Measurements from ENCODE around the gene ELF1.
A peak's percentile ranks its signal among the peaks of the same experiment; 100 is the strongest.

ELF1 gene

GRCh38 chr13:41017159-41017558 is 2.0 kb downstream of the ELF1 start:
- H3K9me2 ChIP-seq (ENCODE audit: low read depth, low read length): no peaks in the 10 kb centered on the region
- H3K27ac ChIP-seq (ENCODE audit: low read depth, low read length, poor library complexity, severe bottlenecking): peak overlapping the region; percentile 95
- H3K4me1 ChIP-seq (ENCODE audit: insufficient read depth, low read length, severe bottlenecking): peaks cover 57% of the 10 kb centered on the region
- peak overlapping the region; percentile 57 for H3K4me2 ChIP-seq (ENCODE audit: low read length)
- H3K27me3 ChIP-seq (ENCODE audit: insufficient read depth, low read length): no peaks in the 10 kb centered on the region
- H4K20me1 ChIP-seq (ENCODE audit: insufficient read depth, low read length): no peaks in the 10 kb centered on the region
- H3K4me3 ChIP-seq (ENCODE audit: low read depth, low read length, poor library complexity, severe bottlenecking): peak overlapping the region; percentile 75
- H3K79me2 ChIP-seq (ENCODE audit: insufficient read depth, low read length): peaks cover 98% of the 10 kb centered on the region
- peak overlapping the region; percentile 83 for H3K9ac ChIP-seq (ENCODE audit: low read length)
- H3F3A ChIP-seq (ENCODE audit: insufficient read depth, low read length): no peaks in the 10 kb centered on the region
- peaks cover 42% of the 10 kb centered on the region for H3K36me3 ChIP-seq (ENCODE audit: insufficient read depth, low read length)
- no peaks in the 10 kb centered on the region for H3K9me3 ChIP-seq (ENCODE audit: low read length)
- no peak overlapping the region for H2AFZ ChIP-seq (ENCODE audit: low read length)
- TF ChIP-seq EZH2 (IDR thresholded peaks at IDR 0.05; ENCODE audit: borderline replicate concordance, low read length) (no peak), CTCF (IDR thresholded peaks at IDR 0.05; ENCODE audit: low read length) (no peak)

GRCh38 chr13:41015920-41016319 is 3.2 kb downstream of the ELF1 start:
- no peaks in the 10 kb centered on the region for H3K9me2 ChIP-seq (ENCODE audit: low read depth, low read length)
- peaks cover 63% of the 10 kb centered on the region for H3K4me1 ChIP-seq (ENCODE audit: insufficient read depth, low read length, severe bottlenecking)
- H4K20me1 ChIP-seq (ENCODE audit: insufficient read depth, low read length): no peaks in the 10 kb centered on the region
- peak overlapping the region; percentile 59 for H3K9ac ChIP-seq (ENCODE audit: low read length)
- H3K79me2 ChIP-seq (ENCODE audit: insufficient read depth, low read length): peaks cover 99% of the 10 kb centered on the region
- no peaks in the 10 kb centered on the region for H3K9me3 ChIP-seq (ENCODE audit: low read length)
- H2AFZ ChIP-seq (ENCODE audit: low read length): no peak overlapping the region
- peak overlapping the region; percentile 78 for H3K27ac ChIP-seq (ENCODE audit: low read depth, low read length, poor library complexity, severe bottlenecking)
- no peak for TF ChIP-seq CTCF (IDR thresholded peaks at IDR 0.05; ENCODE audit: low read length)
- no peaks in the 10 kb centered on the region for H3K27me3 ChIP-seq (ENCODE audit: insufficient read depth, low read length)
- peaks cover 53% of the 10 kb centered on the region for H3K36me3 ChIP-seq (ENCODE audit: insufficient read depth, low read length)
- peak overlapping the region; percentile 86 for H3K4me2 ChIP-seq (ENCODE audit: low read length)
- H3F3A ChIP-seq (ENCODE audit: insufficient read depth, low read length): no peaks in the 10 kb centered on the region
- H3K4me3 ChIP-seq (ENCODE audit: low read depth, low read length, poor library complexity, severe bottlenecking): peak overlapping the region; percentile 75

GRCh38 chr13:41013835-41014234 is 5.3 kb downstream of the ELF1 start:
- peak overlapping the region; percentile 75 for H3K4me3 ChIP-seq (ENCODE audit: low read depth, low read length, poor library complexity, severe bottlenecking)
- peak overlapping the region; percentile 59; the same call in 1 of the 2 replicates for H3K9ac ChIP-seq (ENCODE audit: low read length)
- H2AFZ ChIP-seq (ENCODE audit: low read length): no peak overlapping the region
- no peaks in the 10 kb centered on the region for H3F3A ChIP-seq (ENCODE audit: insufficient read depth, low read length)
- no peaks in the 10 kb centered on the region for H4K20me1 ChIP-seq (ENCODE audit: insufficient read depth, low read length)
- no peak for TF ChIP-seq CTCF (IDR thresholded peaks at IDR 0.05; ENCODE audit: low read length)
- no peak for TF ChIP-seq EZH2 (IDR thresholded peaks at IDR 0.05; ENCODE audit: borderline replicate concordance, low read length)
- H3K27me3 ChIP-seq (ENCODE audit: insufficient read depth, low read length): no peaks in the 10 kb centered on the region
- no peaks in the 10 kb centered on the region for H3K9me2 ChIP-seq (ENCODE audit: low read depth, low read length)
- peaks cover 57% of the 10 kb centered on the region for H3K36me3 ChIP-seq (ENCODE audit: insufficient read depth, low read length)
- peak overlapping the region; percentile 78 for H3K27ac ChIP-seq (ENCODE audit: low read depth, low read length, poor library complexity, severe bottlenecking)
- H3K9me3 ChIP-seq (ENCODE audit: low read length): no peaks in the 10 kb centered on the region
- H3K4me2 ChIP-seq (ENCODE audit: low read length): peak overlapping the region; percentile 86
- H3K79me2 ChIP-seq (ENCODE audit: insufficient read depth, low read length): peaks cover 97% of the 10 kb centered on the region
- peaks cover 65% of the 10 kb centered on the region for H3K4me1 ChIP-seq (ENCODE audit: insufficient read depth, low read length, severe bottlenecking)

Data from OCI-LY1 (cell line).